Fibroblast of skin of abdomen (primary cell): ENCODE data around the gene CALU.

Experiments used
- DNase-seq: peaks from one replicate; pipeline ENCODE4 v3.0.0-alpha.2; 2013

CALU gene

DNA sequence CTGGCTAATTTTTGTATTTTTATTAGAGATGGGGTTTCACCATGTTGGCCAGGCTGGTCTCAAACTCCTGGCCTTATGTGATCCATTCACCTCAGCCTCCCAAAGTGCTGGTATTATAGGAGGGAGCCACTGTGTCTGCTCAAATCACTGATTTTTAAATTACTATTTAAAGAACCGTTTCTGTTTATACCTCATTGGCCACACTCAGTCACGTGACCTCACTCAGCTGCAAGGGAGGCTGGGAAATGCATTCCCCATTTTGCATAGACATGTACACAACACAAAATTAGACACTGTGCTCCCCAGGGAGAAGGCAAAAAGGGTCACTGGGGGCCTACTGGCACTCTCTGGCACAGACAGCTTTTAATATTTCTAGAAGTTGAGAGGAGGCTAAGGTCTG, 13.6 kb upstream of the CALU start:
- DNase-seq: no peak

DNA sequence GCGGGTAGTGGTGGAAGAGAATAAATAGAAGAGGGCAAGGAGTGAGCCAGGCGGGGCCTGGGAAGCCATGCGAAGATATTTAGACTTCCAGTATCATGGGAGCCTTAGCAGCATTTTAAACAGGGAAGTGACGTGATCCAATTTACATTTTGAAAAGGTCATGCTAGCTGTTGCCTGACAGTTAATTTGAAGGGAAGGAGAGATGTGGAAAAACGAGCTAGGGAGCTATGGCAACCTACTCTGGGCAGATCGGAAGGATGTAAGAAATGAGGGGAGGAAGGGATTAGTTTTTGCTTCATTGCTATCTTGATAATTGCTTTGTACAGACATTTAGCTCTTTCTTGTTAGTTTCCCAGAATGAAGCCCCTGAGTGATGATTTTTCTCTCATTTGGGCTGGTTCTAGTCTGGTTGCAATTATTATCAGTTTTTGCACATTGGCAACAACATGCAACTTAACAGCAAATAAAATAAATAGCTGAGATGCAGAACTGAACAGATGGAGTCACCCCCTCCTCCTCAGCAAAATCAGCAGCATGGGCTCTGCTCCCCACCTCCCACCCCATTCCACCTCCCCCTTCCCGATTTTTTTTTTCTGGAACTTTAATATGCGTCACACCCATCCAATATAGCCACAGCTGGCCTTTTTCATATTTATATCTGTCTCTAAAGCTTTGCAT, 13.0 kb upstream of the CALU start:
- DNase-seq: no peak

DNA sequence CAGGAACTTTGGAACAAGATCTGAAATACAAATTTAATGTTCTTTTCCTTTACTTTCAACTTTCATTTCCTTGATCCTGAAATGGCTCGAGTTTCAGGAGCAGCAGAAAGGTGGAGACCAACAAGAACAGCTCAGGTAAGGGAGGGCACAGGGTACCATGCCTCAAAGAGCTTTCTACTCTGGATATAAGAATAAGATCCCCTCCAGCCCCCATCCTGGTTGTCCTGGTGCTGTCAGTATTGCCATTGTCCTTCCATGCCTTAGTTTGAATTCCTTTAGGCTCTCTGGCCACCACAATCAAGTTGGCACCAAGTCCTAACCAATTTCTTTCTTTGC, 12.5 kb upstream of the CALU start:
- no peak for DNase-seq

DNA sequence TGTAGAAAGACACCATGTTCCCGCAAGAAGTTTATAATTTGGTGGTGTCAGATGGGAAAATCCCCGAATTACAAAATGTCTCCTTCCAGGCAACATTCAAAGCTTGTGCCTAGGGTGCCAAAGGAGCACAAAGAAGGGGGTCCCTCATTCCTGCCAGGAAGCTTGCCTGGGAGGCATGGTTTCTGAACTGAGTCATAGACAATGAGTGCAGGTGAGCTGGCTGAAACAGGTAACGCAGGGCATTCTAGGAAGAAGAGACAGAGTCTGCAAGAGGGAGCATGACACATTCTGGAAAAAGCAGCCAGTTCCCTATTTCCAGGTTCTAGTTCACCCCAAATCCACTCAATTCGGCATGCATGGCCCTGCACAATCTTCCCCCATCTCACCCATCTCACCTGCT, 11.9 kb upstream of the CALU start:
- no peak for DNase-seq

DNA sequence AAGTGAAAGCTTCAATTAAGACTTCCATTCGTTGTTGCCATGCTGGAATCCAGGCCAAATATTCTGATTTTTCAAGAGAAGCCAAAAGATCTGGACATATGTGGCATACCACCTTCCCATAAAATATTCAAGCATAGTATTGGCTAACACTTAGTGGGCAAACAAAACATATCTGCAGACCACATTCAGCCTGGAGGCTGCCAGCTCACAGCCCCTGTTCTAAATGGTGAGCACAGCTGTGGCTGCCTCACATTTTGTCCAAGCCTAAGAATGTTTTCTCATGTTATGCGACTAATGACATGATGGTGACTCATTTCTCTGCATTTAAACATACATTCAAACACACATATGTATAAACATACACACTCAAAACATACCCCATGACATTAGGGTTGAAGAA, 10.6 kb upstream of the CALU start:
- peak; percentile 70 for DNase-seq

DNA sequence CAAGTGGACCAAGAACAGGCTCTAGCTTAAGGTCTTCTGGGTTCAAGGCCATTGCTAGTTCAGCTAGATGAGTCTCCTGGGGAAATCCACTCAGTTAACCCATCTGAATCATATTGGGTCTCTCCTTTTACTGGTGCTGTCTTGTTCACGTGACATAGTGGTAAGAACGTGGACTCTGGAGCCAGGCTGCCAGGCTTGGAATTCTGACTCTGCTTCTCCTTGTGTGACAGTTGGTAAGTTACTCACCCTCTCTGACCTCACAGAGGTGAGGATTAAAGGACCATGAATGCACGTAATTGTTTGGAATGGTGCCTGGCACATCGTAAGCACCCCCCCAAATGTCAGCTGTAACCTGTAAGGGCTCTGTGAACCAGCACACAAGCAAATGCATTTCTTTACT, 9.7 kb upstream of the CALU start:
- DNase-seq: no peak

DNA sequence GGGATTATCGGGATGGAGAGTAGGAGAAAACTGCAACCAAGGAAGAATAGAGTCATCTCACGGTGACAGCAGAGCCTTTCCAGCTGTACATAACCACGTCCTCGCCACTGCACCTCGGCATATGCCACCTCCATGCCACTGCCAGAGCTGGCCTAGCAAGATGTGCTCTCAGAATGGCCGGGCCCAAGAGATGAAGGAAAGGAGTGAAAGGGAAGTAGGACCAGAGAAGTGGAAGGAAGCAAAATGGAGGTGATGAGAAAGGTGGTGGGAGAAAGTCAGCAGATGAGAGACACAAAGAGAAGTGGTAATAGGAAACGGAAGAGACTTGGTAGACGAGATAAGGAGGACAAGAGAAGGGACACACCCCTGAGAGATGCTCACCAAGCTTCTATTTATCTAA, 8.0 kb upstream of the CALU start:
- DNase-seq: no peak

DNA sequence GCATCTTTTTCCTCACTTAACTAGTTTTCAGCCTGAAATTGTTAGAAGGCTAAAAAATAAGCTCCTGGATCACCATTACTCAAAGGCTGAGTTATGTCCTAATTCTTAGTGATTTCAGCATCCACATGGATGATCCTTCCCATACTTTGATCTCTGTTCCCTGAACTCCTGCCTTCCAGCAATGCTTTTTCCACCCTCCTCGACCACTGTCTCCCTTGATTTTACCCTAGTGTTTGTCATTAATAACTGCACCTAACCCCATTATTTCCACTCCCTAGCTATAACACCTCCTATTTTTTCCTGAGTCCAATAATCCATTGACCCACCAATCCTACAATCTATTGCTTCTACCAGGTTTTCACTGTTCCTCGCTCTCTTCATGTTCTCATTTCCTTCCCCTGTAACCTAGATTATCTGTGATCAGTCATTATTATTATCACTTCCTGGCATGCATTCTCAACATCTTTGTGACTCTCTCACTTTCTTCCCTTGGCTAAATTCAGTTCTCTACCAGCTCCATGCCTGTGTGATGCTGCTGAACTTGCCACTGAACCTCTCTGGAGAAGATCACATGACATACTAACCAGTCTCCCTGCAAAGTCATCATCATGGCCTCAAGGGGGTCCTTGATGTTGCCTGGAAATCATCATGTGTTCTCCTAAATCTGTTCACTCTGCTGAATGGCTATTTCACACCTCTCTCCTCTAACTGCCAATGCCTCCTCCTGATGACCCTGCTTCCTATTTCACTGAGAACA, 6.5 kb upstream of the CALU start:
- DNase-seq: no peak

DNA sequence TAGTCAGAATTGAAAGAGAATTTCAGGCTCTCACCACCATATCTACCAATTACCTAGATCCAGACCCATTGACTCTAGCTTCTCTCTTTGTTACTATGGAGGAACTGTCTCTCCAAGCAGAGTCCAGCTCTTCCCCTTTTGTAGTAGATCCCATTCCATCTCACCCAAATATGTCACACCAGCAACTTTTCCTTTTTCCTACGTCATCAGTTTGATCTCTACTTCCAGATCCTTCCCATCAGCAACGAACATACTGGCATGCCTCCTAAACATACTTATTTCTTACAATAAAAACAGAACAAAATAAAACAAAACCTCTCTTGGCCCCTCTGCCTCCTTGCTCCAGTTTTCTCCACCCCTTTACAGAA, 5.9 kb upstream of the CALU start:
- no peak for DNase-seq

DNA sequence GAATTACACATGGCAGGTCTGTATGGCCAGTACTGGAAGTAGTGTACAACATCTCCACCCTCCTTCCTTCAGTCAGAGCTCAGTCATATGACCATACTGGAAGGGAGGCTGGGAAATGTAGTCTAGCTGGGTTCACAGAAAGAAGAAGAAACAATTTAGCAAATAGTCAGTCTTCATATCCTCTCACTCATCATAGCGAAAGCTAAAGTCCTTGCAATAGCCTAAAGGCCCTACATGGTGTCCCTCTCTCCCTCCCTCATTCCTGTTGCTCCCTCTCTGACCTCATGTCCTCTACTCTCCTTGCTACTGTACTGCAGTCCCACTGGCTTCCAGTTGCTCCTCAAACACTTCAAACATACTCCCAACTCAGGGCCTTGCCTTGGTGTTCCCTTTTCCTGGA, 4.3 kb upstream of the CALU start:
- DNase-seq: no peak

DNA sequence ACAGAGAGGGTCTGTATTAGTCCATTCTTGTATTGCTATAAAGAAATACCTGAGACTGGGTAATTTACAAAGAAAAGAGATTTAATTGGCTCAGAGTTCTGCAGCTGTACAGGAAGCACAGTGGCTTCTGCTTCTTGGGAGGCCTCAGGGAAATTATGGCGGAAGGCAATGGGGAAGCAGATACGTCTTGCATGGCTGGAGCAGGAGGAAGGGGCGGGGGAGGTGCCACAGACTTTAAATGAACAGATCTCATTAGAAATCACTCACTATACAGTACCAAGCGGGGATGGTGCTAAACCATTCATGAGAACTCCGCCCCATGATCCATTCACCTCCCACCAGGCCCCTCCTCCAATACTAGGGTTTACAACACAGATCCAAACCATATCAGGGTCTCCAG, 3.7 kb upstream of the CALU start:
- DNase-seq: no peak

DNA sequence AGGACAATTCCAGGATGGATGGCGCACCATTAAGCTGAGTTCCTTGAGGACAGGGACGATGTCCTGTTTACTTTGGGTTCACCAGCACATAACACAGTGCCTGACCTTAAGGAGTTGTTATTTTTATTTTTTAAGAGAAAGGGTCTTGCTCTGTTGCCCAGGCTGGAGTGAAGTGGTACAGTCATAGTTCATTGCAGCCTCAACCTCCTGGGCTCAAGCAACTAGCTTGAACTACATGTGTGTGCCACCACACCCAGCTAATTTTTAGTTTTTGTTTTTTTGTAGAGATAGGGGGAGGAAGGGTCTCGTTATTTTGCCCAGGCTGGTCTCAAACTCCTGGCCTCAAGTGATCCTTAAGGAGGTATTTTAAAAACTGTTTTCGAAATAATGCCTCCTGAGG, 1.7 kb upstream of the CALU start:
- DNase-seq: no peak

DNA sequence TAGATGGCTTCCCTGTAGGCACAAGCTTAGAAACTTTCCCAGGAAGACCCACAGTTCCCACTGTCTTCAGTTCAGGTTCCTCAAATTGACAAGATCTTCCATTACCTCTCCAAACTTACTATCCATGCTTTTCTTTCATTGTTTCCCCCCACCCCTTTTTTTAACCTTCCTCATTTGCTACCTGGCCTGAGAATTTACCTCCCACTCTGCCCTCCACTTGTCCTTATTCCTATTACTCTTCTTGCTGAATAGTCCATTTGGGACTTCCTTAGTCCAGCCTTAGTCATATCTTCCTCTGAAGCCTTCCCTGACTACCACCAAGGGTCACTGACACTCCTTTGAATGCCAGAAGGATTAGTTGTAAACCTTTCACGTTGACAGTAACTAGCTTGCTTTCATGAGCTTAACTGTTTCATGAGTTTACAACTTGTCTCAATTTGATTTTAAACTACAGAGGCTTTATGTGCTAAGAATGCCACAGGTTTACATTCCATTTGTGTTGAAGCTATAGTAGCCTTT, 1.2 kb upstream of the CALU start:
- peak; percentile 76 for DNase-seq

DNA sequence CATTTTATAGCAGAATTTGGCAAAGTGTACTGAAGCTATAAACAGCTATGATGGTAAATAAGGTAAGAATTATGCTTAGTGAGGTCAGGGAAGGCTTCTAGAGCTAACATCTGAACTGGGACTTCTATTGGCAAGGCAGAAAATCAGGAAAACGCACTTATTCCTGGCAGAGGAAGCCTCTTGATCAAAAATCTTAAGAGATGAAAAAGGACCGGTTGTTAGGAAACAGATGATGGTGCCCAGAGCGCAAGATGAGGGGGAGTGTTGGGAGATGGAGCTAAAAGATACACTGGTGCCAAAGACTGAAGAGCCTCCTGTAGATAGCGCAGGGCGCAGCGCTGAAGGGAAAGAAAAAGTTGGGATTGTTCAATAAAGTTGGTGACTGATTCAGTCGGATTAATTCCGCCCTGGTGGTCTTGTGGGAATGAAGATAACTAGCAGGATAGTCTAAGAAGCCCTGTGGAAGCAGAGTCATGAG, 550 bp upstream of the CALU start:
- DNase-seq: no peak

DNA sequence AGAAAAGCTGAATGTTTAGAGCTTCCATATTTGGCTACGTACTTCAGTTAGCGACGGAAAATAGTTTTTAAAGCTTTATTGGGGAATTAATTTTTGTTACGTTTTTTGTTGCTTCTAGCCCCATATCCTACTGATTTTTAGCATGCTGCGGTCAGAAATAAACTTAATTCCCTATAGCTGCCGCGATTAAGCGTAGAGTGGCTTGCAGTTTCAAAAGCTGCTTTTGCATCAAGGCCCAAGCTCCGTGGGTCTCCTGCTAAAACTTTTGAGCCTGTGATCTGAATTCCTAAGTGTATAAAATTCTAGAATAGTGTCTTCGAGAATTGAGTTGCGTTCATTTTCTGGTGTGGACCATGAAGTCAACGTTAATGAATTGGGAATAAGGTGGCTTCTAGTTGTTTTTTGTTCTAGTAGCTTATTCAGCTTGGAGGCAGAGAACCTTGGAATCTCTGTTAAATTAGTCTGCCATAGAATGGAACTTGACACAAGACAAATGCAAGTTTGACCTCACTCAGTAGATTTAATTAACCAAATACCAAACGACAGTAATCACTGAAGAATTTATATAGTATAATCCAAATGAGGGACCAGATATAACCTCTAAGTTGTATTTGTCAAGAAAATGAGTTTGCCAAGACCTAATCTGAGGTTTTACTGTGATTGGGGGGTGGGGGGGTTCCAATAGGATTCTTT, 977 bp downstream of the CALU start:
- peak; percentile 21 for DNase-seq

DNA sequence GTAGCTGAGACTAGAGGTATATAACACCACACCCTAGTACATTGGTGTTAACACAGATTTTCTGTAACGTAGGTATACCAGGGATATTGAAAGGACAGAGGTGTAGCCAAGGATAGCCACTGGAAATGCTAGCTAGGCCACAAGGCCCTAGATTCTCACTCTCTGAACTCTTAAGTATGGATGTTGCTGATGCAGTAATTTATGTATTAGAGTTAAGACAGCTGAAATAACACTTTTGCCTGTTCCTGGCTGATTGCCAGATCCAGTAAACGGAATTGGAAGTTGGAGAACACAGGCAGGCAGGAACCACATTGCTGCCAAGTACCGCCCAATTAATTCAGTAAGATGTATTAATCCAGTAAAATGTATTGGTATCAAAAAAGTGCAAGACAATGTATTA, 1.8 kb downstream of the CALU start:
- peak; percentile 32 for DNase-seq

DNA sequence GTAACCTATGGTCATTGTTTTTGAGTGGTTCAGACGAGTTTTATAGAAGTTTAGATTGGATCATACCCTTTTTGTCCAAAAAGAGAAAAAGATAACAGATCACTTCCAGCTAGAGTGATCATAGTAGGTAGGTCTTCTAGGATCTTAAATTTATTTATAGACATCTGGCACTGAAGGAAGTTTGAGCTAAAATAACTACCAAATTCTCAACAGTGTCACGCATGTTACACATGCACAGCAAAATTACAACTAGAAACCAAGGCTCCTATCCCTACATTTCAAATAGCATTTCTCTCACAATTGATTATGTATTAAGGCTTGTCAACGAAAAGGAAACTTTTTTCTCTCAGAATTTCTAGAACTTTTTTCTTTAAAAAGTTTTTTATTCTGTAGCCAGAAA, 2.3 kb downstream of the CALU start:
- no peak for DNase-seq

DNA sequence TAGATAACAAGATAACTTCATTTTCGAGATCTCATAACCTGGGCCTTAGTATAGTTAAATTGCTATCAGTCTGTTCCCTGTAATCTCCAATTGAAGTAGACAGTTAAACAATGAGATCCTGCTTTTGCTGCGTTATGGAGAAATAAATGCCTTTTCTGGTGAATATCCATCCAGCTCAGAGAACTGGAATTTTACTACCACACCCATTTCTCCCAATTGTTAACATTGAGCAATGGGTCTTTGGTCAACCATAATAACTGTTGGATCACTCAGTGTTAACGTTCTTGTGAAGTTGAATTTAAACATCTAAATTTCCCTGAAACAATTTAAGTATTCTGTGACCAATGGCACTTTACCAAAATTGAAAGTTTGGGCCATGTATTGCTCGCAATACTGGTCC, 3.0 kb downstream of the CALU start:
- peak; percentile 65 for DNase-seq

DNA sequence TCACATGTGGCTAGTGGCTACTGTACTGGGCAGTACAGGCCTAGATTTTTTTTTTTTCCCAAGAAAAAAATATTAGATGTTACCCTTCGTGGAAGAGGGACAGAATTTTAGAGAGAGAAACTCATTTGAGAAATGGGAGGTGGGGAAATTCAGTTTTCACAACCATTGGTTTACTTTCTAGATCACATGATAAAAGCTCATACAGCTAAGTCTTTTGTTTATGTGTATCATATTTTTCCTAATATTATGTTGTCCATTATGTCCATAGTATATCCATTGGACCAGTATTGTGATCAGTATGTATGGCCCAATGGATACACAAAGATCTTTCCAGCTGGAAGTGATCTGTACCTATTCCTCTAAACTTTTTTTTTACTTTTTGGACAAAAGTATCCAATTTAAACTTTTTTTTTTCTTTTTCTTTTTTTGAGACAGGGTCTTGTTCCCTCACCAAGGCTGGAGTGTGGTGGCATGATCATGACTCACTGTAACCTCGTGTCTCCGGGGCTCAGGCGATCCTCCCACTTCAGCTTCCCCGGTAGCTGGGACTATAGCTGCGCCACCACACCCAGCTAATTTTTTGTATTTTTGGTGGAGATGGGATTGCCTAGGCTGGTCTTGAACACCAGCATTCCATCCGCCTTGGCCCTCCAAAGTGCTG, 4.1 kb downstream of the CALU start:
- no peak for DNase-seq

DNA sequence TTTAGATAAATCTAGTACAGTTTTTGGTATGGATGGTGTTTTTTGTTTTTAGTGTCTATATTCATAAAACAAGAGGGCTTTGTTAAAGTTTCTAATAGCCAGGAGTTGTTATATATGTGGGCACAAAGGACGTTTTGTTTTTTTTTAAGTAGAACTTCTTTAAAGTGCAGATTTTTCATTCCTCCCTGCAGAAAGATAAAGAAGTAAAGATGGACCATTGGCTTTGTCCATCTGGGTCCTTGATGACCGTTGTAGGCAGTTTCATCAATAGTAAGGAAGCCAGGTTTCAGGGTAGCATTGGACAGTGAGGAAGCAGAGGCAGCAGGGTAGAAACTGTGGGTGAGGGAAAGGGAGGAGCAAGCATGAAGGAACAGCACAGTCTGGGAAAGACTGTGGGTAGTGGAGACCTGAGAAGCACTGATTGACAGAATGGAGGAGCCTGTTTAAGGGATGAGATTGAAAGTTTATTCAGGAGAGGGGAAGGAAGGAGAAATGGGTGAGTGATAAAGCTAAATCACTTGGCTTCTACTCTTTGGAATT, 5.3 kb downstream of the CALU start:
- no peak for DNase-seq

DNA sequence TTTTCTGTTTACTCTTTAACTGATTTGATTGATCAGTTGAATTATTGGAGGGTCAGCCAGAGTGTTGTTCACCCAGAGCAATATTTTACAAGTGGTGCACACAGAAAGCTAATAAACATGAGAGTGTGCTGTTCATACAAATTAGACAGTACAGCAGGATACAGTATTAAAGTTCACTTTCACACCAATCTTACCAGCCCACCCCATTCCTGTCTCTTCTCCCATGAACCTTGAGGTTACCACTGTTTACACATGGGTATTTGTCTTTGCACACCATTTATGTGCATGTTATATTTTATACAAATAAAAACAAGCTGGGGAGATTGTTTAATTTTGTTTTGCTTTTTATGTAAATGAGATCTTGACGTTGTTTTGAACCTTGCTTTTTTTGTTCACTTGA, 6.5 kb downstream of the CALU start:
- no peak for DNase-seq

DNA sequence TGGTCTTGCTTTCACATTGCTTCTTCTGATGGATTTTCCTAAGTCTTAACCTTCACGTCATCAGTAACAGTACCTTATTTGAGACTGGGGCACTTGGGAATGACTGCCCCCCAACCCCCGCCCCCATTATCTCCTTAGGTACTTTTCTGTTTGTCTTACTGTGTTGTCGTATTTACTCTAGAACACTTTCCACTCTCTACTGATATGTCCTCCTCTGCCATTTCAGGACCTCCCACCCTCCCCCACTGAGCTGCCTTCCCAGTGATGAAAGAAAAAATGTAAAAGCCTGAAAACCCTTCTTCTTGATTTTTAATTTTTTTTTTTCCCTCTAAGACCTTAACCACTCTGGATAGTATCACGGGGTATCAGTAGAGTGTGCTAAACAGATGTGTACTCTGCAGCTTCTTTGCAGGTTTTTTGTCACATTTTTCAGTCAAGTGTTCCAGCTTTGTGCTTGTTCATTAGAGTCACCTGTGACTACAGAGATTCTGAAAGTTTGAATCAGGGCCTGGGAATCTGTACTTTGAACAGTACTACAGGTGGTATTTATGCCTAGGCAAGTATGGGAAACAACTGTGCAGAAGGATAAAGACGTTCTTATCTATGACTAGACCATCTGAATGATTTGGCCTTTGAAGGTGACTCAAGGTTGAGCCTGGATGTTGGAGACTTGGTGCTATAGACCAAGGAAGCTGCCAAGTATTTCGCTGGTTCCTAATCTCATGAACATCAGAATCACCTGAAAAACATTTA, 8.3 kb downstream of the CALU start:
- no peak for DNase-seq
